Measurements from ENCODE around the gene MORC3.

MORC3 gene

DNA sequence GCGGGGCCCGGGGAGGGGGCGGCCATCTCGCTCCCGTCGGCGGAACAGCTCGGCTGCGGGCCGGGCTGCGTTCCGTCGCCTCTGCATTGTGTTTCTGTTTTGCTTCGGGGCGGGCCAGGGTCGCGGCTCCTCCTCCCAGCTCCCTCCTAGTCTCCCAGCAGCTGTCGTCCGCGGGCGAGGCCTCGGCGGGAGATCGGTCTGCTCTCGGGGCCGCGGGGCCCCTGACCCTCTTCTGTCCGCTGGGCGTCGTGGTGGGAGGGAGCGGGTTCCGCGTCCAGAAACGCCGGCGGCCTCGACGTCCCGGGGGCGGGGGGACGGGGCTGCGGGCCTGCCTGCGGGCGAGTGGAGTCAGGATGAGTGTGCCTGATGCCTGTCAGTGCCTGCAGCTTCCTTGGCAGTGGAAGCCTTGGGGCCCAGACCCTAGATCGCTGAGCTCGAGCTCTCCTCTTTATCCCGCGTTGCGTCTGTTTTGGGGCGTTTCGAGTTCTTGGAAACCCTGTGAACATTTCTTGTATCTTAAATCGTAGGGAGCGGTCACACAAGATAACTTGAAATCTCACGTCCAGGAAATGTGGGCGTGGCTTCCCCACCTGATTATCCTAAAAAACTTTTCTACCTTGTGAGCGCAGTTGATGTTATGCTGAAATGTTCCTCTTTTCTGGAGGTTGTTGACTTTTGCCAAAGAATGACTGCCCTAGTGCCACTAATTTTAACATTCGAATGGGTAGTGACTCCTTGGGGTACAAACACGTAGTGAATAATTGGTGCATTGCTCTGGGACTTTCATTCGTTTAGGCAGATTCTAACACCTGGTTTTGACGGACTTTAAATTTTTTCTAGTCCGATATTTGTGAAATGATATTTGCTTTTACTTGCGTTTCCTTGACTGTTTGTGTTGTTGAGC is 676 bp downstream of the MORC3 start:
- DNase-seq (ENCODE audit: low spot score): peak; percentile 82

GRCh38 chr21:36321325-36322082 is 1.5 kb downstream of the MORC3 start:
- Histone ChIP-seq H3K36me3 (ENCODE audit: low read depth) (peaks cover 17% of the 10 kb centered on the region), H3K4me1 (ENCODE audit: insufficient read depth, poor library complexity, severe bottlenecking) (peaks cover 33% of the 10 kb centered on the region), H3K27ac (ENCODE audit: poor library complexity, severe bottlenecking) (peak overlapping the region; percentile 87), H3K9me3 (ENCODE audit: severe bottlenecking) (no peaks in the 10 kb centered on the region), H3K4me3 (ENCODE audit: severe bottlenecking) (peak overlapping the region; percentile 69), H3K27me3 (ENCODE audit: insufficient read depth, poor library complexity, severe bottlenecking) (no peaks in the 10 kb centered on the region)
- no peak for ATAC-seq (ENCODE audit: low read depth)
- no peak for TF ChIP-seq CTCF (IDR thresholded peaks at IDR 0.05; ENCODE audit: poor library complexity, severe bottlenecking)
- DNase-seq (ENCODE audit: low spot score): no peak

More for the DNA sequence above, 676 bp downstream of the MORC3 start:
- Histone ChIP-seq H3K4me1 (ENCODE audit: insufficient read depth, poor library complexity, severe bottlenecking) (peaks cover 25% of the 10 kb centered on the region), H3K36me3 (ENCODE audit: low read depth) (peaks cover 14% of the 10 kb centered on the region), H3K9me3 (ENCODE audit: severe bottlenecking) (no peaks in the 10 kb centered on the region), H3K27ac (ENCODE audit: poor library complexity, severe bottlenecking) (peak overlapping the region; percentile 87), H3K4me3 (ENCODE audit: severe bottlenecking) (peak overlapping the region; percentile 69), H3K27me3 (ENCODE audit: insufficient read depth, poor library complexity, severe bottlenecking) (no peaks in the 10 kb centered on the region)
- TF ChIP-seq CTCF (IDR thresholded peaks at IDR 0.05; ENCODE audit: poor library complexity, severe bottlenecking): no peak
- ATAC-seq (ENCODE audit: low read depth): peak; percentile 69

DNA sequence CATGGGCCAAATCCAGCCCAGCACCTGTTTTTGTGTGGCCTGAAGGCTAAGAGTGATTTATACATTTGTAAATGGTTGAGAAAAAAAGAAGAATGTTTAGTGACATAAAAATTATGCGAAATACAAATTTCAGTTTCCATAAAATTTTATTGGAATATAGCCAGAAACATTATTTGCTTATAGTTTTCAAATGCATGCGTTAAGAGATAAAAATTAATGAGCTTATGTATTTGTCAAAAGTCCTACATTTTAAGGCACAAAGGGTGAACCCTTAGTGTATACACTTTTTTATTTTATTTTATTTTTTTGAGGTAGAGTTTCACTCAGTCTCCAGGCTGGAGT is 2.1 kb downstream of the MORC3 start:
- Histone ChIP-seq H3K27ac (ENCODE audit: poor library complexity, severe bottlenecking) (peak overlapping the region; percentile 87), H3K4me1 (ENCODE audit: insufficient read depth, poor library complexity, severe bottlenecking) (peaks cover 34% of the 10 kb centered on the region), H3K27me3 (ENCODE audit: insufficient read depth, poor library complexity, severe bottlenecking) (no peaks in the 10 kb centered on the region), H3K9me3 (ENCODE audit: severe bottlenecking) (no peaks in the 10 kb centered on the region), H3K36me3 (ENCODE audit: low read depth) (peaks cover 18% of the 10 kb centered on the region), H3K4me3 (ENCODE audit: severe bottlenecking) (peak overlapping the region; percentile 69)
- ATAC-seq (ENCODE audit: low read depth) (no peak), DNase-seq (ENCODE audit: low spot score) (no peak)
- TF ChIP-seq CTCF (IDR thresholded peaks at IDR 0.05; ENCODE audit: poor library complexity, severe bottlenecking): no peak

- H3K27ac ChIP-seq (ENCODE audit: poor library complexity, severe bottlenecking): peak overlapping the region; percentile 87
- no peaks in the 10 kb centered on the region for H3K9me3 ChIP-seq (ENCODE audit: severe bottlenecking)
- TF ChIP-seq CTCF (IDR thresholded peaks at IDR 0.05; ENCODE audit: poor library complexity, severe bottlenecking): no peak
- H3K36me3 ChIP-seq (ENCODE audit: low read depth): peaks cover 22% of the 10 kb centered on the region
- DNase-seq (ENCODE audit: low spot score) (no peak), ATAC-seq (ENCODE audit: low read depth) (no peak)
- H3K27me3 ChIP-seq (ENCODE audit: insufficient read depth, poor library complexity, severe bottlenecking): no peaks in the 10 kb centered on the region
- H3K4me1 ChIP-seq (ENCODE audit: insufficient read depth, poor library complexity, severe bottlenecking): peaks cover 34% of the 10 kb centered on the region
- no peak overlapping the region for H3K4me3 ChIP-seq (ENCODE audit: severe bottlenecking)
These were observed 3.0 kb downstream of the MORC3 start for GRCh38 chr21:36323032-36323431.
